Stimulated activated memory B cell treated with anti-CD40 and anti-IgM and Interleukin-4, amounts not matched to agents 10 μg/mL and 1 μg/mL and 100 μg/mL, for 72 hours (primary cell): ENCODE data around the gene SLC12A7.
"Not testable (repeated sequence)": the region's sequence is repeated elsewhere in the genome, so short reads cannot be mapped to it uniquely, and the experiment has no call there.

Experiments used
- ATAC-seq: fragments of 150-1000 bp; cut with Tn5 transposase; 2 replicates; pipeline ENCODE4 v1.10.0; 2021
- H3K27ac Mint-ChIP-seq: one replicate; pipeline ENCODE4 v1.8.0; 2022; ENCODE audit warnings: mild to moderate bottlenecking, mixed read lengths
- H3K27me3 Mint-ChIP-seq: one replicate; pipeline ENCODE4 v1.8.0; 2022; ENCODE audit warnings: mixed read lengths
- H3K36me3 Mint-ChIP-seq: one replicate; pipeline ENCODE4 v1.8.0; 2022; ENCODE audit warnings: mixed read lengths
- H3K4me1 Mint-ChIP-seq: one replicate; pipeline ENCODE4 v1.8.0; 2022; ENCODE audit warnings: mixed read lengths
- H3K4me3 Mint-ChIP-seq: one replicate; pipeline ENCODE4 v1.8.0; 2022; ENCODE audit warnings: mild to moderate bottlenecking, moderate library complexity, mixed read lengths
- H3K9me3 Mint-ChIP-seq: one replicate; pipeline ENCODE4 v1.8.0; 2022; ENCODE audit warnings: mixed read lengths

The SLC12A7 gene

DNA sequence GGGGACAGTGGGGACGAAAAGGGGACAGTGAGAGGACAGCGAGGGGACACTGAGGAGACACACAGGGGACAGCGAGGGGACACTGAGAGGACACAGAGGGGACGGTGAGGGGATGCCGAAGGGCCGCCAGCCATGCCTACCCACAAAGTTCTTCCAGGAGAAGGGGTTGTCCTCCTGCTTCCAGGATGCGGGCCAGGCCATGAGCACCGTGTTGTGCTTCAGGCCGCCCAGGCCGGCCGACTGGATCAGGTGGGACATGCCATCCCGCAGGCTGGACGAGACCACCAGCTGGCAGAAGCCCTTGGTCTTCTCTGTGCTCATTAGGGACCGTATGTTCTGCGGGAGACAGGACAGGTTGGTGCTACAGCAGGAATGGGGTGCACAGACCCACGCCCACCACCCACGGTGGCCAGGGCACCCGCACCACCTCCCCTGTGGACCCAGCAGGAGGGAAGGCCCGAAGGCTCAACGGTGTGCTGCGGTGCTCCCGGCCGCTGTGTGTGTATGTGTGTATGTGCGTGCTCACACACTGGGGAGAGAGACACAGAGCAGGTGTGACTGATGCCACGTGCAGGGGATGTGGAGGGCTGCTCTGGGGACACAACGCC is 46.6 kb downstream of the SLC12A7 start:
- no peak overlapping the region for H3K27ac Mint-ChIP-seq
- peaks cover 19% of the 10 kb centered on the region for H3K36me3 Mint-ChIP-seq
- H3K4me3 Mint-ChIP-seq, result no peak overlapping the region
- H3K9me3 Mint-ChIP-seq, result no peaks in the 10 kb centered on the region
- no peak for ATAC-seq
- H3K4me1 Mint-ChIP-seq, result no peaks in the 10 kb centered on the region
- H3K27me3 Mint-ChIP-seq, result no peaks in the 10 kb centered on the region

DNA sequence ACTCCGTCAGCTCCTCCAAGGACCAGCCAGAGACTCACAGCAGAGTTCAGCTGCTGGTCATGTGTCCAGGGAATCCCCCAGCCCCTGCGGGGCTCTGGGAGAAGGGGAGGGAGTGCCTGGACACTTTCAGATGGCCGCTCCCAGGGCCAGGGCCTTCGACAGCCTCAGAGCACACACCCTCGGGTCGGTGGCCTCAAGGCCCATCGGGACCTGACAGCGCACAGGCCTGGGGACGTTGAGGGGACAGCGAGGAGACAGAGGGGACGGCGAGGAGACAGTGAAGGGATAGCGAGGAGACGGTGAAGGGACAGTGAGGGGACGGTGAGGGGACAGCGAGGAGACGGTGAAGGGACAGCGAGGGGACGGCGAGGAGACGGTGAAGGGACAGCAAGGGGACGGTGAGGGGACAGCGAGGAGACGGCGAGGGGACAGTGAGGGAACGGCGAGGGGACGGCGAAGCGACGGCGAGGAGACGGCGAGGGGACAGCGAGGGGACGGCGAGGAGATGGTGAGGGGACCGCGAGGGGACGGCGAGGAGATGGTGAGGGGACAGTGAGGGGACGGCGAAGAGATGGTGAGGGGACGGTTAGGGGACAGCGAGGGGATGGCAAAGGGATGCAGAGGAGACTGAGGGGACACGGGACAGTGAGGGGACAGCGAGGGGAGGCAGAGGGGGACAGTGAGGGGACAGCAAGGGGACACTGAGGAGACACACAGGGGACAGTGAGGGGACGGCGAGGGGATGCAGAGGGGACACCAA is 47.3 kb downstream of the SLC12A7 start:
- Mint-ChIP-seq H3K4me1 (no peaks in the 10 kb centered on the region), H3K27ac (no peak overlapping the region), H3K9me3 (no peaks in the 10 kb centered on the region), H3K36me3 (peaks cover 19% of the 10 kb centered on the region), H3K4me3 (no peak overlapping the region), H3K27me3 (no peaks in the 10 kb centered on the region)
- no peak for ATAC-seq

GRCh38 chr5:1063661-1064382 is 48.0 kb downstream of the SLC12A7 start:
- no peaks in the 10 kb centered on the region for H3K4me1 Mint-ChIP-seq
- H3K4me3 Mint-ChIP-seq, result no peak overlapping the region
- no peak overlapping the region for H3K27ac Mint-ChIP-seq
- H3K27me3 Mint-ChIP-seq, result no peaks in the 10 kb centered on the region
- peaks cover 26% of the 10 kb centered on the region for H3K36me3 Mint-ChIP-seq
- H3K9me3 Mint-ChIP-seq, result no peaks in the 10 kb centered on the region
- no peak for ATAC-seq

- no peak overlapping the region for H3K4me3 Mint-ChIP-seq
- H3K27ac Mint-ChIP-seq, result no peak overlapping the region
- no peaks in the 10 kb centered on the region for H3K4me1 Mint-ChIP-seq
- no peaks in the 10 kb centered on the region for H3K9me3 Mint-ChIP-seq
- H3K36me3 Mint-ChIP-seq, result peaks cover 31% of the 10 kb centered on the region
- no peak for ATAC-seq
- H3K27me3 Mint-ChIP-seq, result no peaks in the 10 kb centered on the region
Observed at GRCh38 chr5:1062761-1063568, 48.9 kb downstream of the SLC12A7 start.

GRCh38 chr5:1061916-1062315 is 49.9 kb downstream of the SLC12A7 start:
- Mint-ChIP-seq H3K4me1 (no peaks in the 10 kb centered on the region), H3K27ac (no peak overlapping the region), H3K36me3 (peaks cover 31% of the 10 kb centered on the region), H3K9me3 (no peaks in the 10 kb centered on the region), H3K27me3 (no peaks in the 10 kb centered on the region), H3K4me3 (no peak overlapping the region)
- ATAC-seq, result no peak

DNA sequence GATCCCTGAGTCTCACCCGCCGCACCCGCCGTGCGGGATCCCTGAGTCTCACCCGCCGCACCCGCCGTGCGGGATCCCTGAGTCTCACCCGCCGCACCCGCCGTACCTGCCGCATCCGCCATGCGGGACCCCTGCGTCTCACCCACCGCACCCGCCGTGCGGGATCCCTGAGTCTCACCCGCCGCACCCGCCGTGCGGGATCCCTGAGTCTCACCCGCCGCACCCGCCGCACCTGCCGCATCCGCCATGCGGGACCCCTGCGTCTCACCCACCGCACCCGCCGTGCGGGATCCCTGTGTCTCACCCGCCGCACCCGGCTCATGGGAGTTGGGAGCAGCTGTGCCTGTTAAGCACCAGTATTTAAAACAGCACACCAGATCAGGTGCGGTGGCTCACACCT is 50.6 kb downstream of the SLC12A7 start:
- H3K9me3 Mint-ChIP-seq, H3K4me3 Mint-ChIP-seq, H3K27ac Mint-ChIP-seq, H3K27me3 Mint-ChIP-seq, ATAC-seq, H3K4me1 Mint-ChIP-seq: not testable (repeated sequence)
- H3K36me3 Mint-ChIP-seq, result peaks cover 31% of the 10 kb centered on the region

DNA sequence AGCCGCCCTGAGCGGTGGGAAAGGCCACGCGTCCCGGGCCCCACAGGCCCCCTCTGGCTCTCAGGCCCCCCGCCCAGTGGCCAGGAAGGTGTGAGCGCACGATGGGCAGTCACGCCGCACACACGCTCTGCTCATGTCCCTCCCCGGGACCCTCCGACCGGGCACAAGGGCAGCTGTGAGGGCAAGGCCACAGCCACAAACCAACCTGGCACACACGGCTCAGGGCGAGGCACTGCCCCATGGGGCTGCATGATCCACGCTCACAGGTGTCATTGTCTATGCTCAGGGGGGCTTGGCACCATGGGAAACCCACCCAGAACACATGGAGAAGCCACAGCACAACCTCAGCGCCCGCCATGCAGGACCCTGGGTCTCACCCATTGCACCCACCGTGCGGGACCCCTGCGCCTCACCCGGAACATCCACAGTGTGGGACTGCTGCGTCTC is 51.3 kb downstream of the SLC12A7 start:
- no peak for ATAC-seq
- H3K4me3 Mint-ChIP-seq, result no peak overlapping the region
- no peak overlapping the region for H3K27ac Mint-ChIP-seq
- no peaks in the 10 kb centered on the region for H3K4me1 Mint-ChIP-seq
- H3K36me3 Mint-ChIP-seq, result peaks cover 35% of the 10 kb centered on the region
- no peaks in the 10 kb centered on the region for H3K27me3 Mint-ChIP-seq
- H3K9me3 Mint-ChIP-seq, result no peaks in the 10 kb centered on the region

- no peak for ATAC-seq
- no peak overlapping the region for H3K27ac Mint-ChIP-seq
- no peaks in the 10 kb centered on the region for H3K27me3 Mint-ChIP-seq
- no peak overlapping the region for H3K4me3 Mint-ChIP-seq
- no peaks in the 10 kb centered on the region for H3K9me3 Mint-ChIP-seq
- peaks cover 28% of the 10 kb centered on the region for H3K36me3 Mint-ChIP-seq
- H3K4me1 Mint-ChIP-seq, result no peaks in the 10 kb centered on the region
Observed at GRCh38 chr5:1059884-1060263, 52.0 kb downstream of the SLC12A7 start.

GRCh38 chr5:1058988-1059883 is 52.6 kb downstream of the SLC12A7 start:
- H3K4me1 Mint-ChIP-seq, result no peaks in the 10 kb centered on the region
- H3K9me3 Mint-ChIP-seq, result no peaks in the 10 kb centered on the region
- peaks cover 22% of the 10 kb centered on the region for H3K36me3 Mint-ChIP-seq
- no peak overlapping the region for H3K4me3 Mint-ChIP-seq
- no peaks in the 10 kb centered on the region for H3K27me3 Mint-ChIP-seq
- ATAC-seq, result no peak
- no peak overlapping the region for H3K27ac Mint-ChIP-seq

DNA sequence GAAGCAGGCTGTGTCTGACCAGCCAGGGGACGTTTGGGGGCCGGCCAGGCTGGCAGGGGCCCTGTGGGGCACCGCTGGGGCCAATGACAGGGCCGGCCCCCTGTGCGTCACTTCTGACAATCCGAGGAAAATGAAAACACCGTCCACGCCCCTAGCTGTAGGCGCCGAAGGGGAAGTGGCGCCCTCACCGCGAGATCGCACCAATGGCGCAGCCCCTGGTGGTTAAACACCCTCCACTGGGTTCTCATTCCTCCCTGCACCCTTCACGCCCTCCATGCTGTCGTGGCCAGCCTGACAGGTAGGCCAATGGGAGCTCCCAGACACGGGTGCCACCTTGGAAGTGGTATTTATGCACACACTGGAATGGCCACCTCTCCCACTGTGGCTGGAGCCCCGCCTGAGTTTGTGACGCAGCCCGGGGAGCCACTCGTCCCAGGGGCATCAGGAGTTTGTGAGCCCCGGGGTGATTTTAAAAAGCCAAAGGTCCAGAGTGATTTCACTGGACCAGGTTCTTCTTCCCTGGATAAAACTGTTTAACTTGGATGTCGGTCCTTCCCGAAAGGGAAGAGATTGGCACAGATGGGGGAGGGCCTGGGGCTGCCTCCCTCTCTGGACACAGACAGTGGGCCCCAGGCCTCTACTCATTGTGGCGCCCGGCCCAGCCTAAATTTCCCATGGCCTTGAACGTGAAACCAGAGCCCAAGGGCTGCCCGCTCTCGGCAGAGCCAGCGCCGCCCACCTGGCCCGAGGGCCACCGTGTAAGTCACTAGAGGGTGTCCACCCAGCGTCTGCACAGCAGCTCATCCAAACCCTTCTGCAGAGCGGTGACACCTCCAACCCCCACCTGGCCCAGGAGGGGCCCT is 53.5 kb downstream of the SLC12A7 start:
- H3K4me1 Mint-ChIP-seq, result no peaks in the 10 kb centered on the region
- H3K9me3 Mint-ChIP-seq, result no peaks in the 10 kb centered on the region
- ATAC-seq, result no peak
- peaks cover 21% of the 10 kb centered on the region for H3K36me3 Mint-ChIP-seq
- no peak overlapping the region for H3K27ac Mint-ChIP-seq
- H3K27me3 Mint-ChIP-seq, result no peaks in the 10 kb centered on the region
- H3K4me3 Mint-ChIP-seq, result no peak overlapping the region

GRCh38 chr5:1057485-1058082 is 54.3 kb downstream of the SLC12A7 start:
- Mint-ChIP-seq H3K36me3 (peaks cover 21% of the 10 kb centered on the region), H3K4me1 (no peaks in the 10 kb centered on the region), H3K27me3 (no peaks in the 10 kb centered on the region), H3K27ac (no peak overlapping the region), H3K4me3 (no peak overlapping the region), H3K9me3 (no peaks in the 10 kb centered on the region)
- no peak for ATAC-seq

DNA sequence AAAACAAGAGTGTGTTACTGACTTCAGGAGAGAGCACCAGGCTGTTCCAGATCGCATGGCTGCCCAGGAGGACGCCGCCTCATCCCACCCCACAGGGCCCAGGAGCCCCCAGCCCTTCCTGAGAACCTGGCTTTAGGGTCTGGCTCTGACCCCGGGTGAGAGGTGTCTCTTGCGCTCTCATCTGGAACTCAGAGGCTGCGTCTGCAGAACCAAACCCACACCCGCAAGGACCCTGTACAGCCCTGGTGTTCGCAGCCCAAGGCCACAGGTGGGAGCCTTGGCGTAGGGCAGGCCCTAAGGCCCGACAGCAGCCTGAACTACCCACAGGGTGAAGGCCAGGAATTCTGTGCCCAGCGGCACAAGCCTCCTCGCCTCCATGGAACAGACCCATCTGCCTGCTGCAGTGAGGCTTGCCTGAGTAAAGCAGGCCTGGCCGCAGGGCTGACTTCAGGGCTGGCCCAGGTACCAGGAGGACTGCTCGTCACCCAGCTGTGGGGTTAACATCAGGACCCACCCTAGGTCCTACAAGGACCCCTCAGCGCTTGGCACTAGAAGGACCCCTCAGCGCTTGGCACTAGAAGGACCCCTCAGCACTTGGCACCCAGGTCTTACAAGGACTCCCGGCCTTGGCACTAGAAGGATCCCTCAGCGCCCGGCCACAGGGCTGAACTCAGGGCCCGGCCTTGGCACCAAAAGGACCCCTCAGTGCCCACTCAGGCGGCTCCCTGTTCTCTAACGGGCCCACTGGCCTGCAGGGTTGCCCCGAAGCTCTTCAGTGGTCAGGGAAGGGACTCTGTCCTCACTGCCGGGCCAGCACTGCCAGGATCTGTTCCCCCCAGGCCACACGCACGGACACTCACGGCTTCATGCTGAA is 55.0 kb downstream of the SLC12A7 start:
- no peak for ATAC-seq
- no peak overlapping the region for H3K4me3 Mint-ChIP-seq

More for the DNA sequence above, 55.0 kb downstream of the SLC12A7 start:
- Mint-ChIP-seq H3K27me3 (no peaks in the 10 kb centered on the region), H3K27ac (no peak overlapping the region), H3K36me3 (peaks cover 24% of the 10 kb centered on the region), H3K9me3 (no peaks in the 10 kb centered on the region), H3K4me1 (no peaks in the 10 kb centered on the region)
